Keratinocyte (primary cell): ENCODE results near the gene RABGEF1. TPM values are rescaled to one million over a fixed set of nuclear protein-coding genes. Genes with fewer than 3 reads are reported as not detected.

Experiments
- DNase-seq: peaks from one replicate; pipeline ENCODE4 v3.0.0-alpha.2; 2011; ENCODE audit warnings: low read depth, missing footprints, low spot score
- FAIRE-seq: peaks from 2 replicates; lab custom pipeline; 2011; peaks lifted over from hg19 to GRCh38; lab: Jason Lieb, UNC
- H2AFZ ChIP-seq: 2 replicates; pipeline ENCODE4 v1.6.0; 2012; ENCODE audit warnings: low read length, control low read depth, inconsistent platforms; ENCODE audit not compliant: control insufficient read depth
- H3K27ac ChIP-seq: 2 replicates; pipeline ENCODE4 v1.5.1; 2011; ENCODE audit warnings: low read length; ENCODE audit not compliant: control insufficient read depth, insufficient read depth
- H3K27me3 ChIP-seq: 3 replicates; pipeline ENCODE4 v1.6.0; 2011; ENCODE audit warnings: low read length; ENCODE audit not compliant: control insufficient read depth, insufficient read depth; ENCODE audit errors: extremely low read depth
- H3K36me3 ChIP-seq, 2 experiments: 2 replicates in 1 of 2; 3 replicates in 1 of 2; pipeline ENCODE4 v1.5.1; 2011; ENCODE audit warnings: low read length in 2 of 2, mild to moderate bottlenecking in 1 of 2; ENCODE audit not compliant: control insufficient read depth in 2 of 2, insufficient read depth in 2 of 2; ENCODE audit errors: extremely low read depth in 1 of 2
- H3K4me1 ChIP-seq: 3 replicates; pipeline ENCODE4 v1.5.1; 2011; ENCODE audit warnings: low read length; ENCODE audit not compliant: control insufficient read depth, insufficient read depth; ENCODE audit errors: extremely low read depth
- H3K4me2 ChIP-seq: 3 replicates; pipeline ENCODE4 v1.6.0; 2011; ENCODE audit warnings: low read depth, low read length; ENCODE audit not compliant: control insufficient read depth, insufficient read depth; ENCODE audit errors: extremely low read depth
- H3K4me3 ChIP-seq, 3 experiments: fragments of 200-600 bp in 1 of 3; sonication (generic) in 1 of 3; 2 replicates in 2 of 3; 3 replicates in 1 of 3; pipeline ENCODE4 v1.5.1; 2011 to 2016; ENCODE audit warnings: low read length in 3 of 3, mild to moderate bottlenecking in 3 of 3, control low read depth in 2 of 3, inconsistent platforms in 1 of 3, low read depth in 1 of 3, mixed read lengths in 1 of 3, mixed run types in 1 of 3, moderate library complexity in 1 of 3; ENCODE audit not compliant: control insufficient read depth in 2 of 3, insufficient read depth in 2 of 3; ENCODE audit errors: extremely low read depth in 1 of 3
- H3K79me2 ChIP-seq: 2 replicates; pipeline ENCODE4 v1.6.0; 2012; ENCODE audit warnings: low read length; ENCODE audit not compliant: control insufficient read depth, insufficient read depth
- H3K9ac ChIP-seq: 3 replicates; pipeline ENCODE4 v1.6.0; 2011; ENCODE audit warnings: low read length; ENCODE audit not compliant: control insufficient read depth, insufficient read depth; ENCODE audit errors: extremely low read depth
- H3K9me1 ChIP-seq: 3 replicates; pipeline ENCODE4 v1.6.0; 2011; ENCODE audit warnings: low read length; ENCODE audit not compliant: control insufficient read depth, insufficient read depth; ENCODE audit errors: extremely low read depth
- H3K9me3 ChIP-seq: 2 replicates; pipeline ENCODE4 v1.5.1; 2012; ENCODE audit warnings: low read depth, low read length; ENCODE audit not compliant: control insufficient read depth
- H4K20me1 ChIP-seq: 3 replicates; pipeline ENCODE4 v1.6.0; 2011; ENCODE audit warnings: low read length; ENCODE audit not compliant: control insufficient read depth, insufficient read depth; ENCODE audit errors: extremely low read depth
- EZH2 ChIP-seq: IDR thresholded peaks from one replicate; pipeline ENCODE4 v1.6.1; 2012; ENCODE audit warnings: inconsistent platforms, mild to moderate bottlenecking, low read length, moderate library complexity
- dilution Hi-C: fragments of 300-500 bp; cut with MboI; formaldehyde crosslinking; loops from one replicate; pipeline ENCODE4 v1.7.0; 2020; ENCODE audit warnings: low sequenced_read_pairs; ENCODE audit not compliant: extremely low pct_ligation_motif_present
- polyA plus RNA-seq, 5 experiments: library from polyadenylated mRNA; depleted of rRNA in 3 of 5; stranded (reverse) in 3 of 5; stranded (forward) in 1 of 5; unstranded in 1 of 5; fragments of >200 nt; gene quantifications; 1 replicate in 1 of 5; 2 replicates in 3 of 5; 3 replicates in 1 of 5; pipeline versions ENCODE4 v1.2.1 to v1.2.3, GENCODE V29; 2011 to 2012; ENCODE audit warnings: missing spikeins in 2 of 5, low read depth in 1 of 5, low replicate concordance in 1 of 5
- TF ChIP-seq, protein P1 (sequence below), 3 experiments: IDR thresholded peaks in 1 of 3; conservative IDR thresholded peaks in 1 of 3; optimal IDR thresholded peaks in 1 of 3; 2 replicates in 2 of 3; 3 replicates in 1 of 3; pipeline versions ENCODE3 to v1.5.1; 2011; ENCODE audit warnings: low read length in 3 of 3, mild to moderate bottlenecking in 3 of 3, moderate library complexity in 2 of 3, control low read depth in 1 of 3, inconsistent platforms in 1 of 3; ENCODE audit not compliant: insufficient read depth in 2 of 3; ENCODE audit errors: extremely low read depth in 1 of 3

The RABGEF1 gene
- polyA plus RNA-seq, 1 donor (not counting 4 experiments of a cell fraction or from before 2014, with no cell fraction given): 58.2 TPM

DNA sequence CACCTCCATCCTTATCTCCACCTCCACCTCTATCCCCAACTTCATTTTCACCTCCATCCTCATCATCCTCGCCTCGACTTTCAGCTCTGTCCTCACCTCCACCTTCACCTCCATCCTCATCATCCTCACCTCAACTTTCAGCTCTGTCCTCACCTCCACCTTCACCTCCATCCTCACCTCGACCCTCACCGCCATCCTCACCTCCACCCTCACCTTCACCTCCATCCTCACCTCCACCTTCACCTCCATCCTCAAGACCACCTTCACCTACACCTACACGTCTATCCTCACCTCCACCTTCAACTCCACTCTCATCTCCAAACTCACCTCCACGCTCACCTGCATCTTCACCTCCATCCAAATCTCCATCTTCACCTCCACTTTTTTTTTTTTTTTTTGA is 12.0 kb upstream of the RABGEF1 start:
- FAIRE-seq (peak; percentile 32), DNase-seq (no peak)
- Histone ChIP-seq H4K20me1 (no peaks in the 10 kb centered on the region), H2AFZ (no peak overlapping the region), H3K27ac (no peak overlapping the region), H3K9me1 (no peaks in the 10 kb centered on the region), H3K4me3 (no peak overlapping the region), H3K36me3 (peaks cover 5 to 6% of the 10 kb centered on the region in 2 experiments), H3K9ac (no peak overlapping the region), H3K4me2 (no peak overlapping the region), H3K79me2 (no peaks in the 10 kb centered on the region), H3K4me1 (no peaks in the 10 kb centered on the region), H3K9me3 (no peaks in the 10 kb centered on the region), H3K27me3 (no peaks in the 10 kb centered on the region)
- dilution Hi-C loops: no loop called here
- TF ChIP-seq EZH2: no peak
- TF ChIP-seq, protein P1, sequence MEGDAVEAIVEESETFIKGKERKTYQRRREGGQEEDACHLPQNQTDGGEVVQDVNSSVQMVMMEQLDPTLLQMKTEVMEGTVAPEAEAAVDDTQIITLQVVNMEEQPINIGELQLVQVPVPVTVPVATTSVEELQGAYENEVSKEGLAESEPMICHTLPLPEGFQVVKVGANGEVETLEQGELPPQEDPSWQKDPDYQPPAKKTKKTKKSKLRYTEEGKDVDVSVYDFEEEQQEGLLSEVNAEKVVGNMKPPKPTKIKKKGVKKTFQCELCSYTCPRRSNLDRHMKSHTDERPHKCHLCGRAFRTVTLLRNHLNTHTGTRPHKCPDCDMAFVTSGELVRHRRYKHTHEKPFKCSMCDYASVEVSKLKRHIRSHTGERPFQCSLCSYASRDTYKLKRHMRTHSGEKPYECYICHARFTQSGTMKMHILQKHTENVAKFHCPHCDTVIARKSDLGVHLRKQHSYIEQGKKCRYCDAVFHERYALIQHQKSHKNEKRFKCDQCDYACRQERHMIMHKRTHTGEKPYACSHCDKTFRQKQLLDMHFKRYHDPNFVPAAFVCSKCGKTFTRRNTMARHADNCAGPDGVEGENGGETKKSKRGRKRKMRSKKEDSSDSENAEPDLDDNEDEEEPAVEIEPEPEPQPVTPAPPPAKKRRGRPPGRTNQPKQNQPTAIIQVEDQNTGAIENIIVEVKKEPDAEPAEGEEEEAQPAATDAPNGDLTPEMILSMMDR (optimal IDR thresholded peaks at IDR 0.05 in 1 of 3, IDR thresholded peaks at IDR 0.05 in 1 of 3, conservative IDR thresholded peaks at IDR 0.05 in 1 of 3; ENCODE audit: extremely low read depth in 1 of 3, insufficient read depth in 2 of 3, low read length in 3 of 3): no peak

DNA sequence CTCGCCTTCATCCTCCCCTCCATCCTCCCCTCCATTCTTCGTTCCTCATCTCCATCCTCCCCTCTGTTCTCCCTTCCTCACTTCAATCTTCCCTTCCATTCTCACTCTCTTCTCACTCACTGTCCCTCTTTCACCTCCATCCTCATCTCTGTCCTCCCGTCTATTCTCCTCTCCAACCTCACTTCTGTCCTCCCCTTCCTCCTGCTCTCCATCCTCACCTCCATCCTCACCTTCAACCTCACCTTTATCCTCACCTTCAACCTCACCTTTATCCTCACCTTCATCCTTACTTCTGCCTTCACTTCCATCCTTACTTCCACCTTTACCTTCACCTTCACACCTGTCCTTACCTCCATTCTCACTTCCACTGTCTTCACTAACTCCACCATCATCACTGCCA is 11.3 kb upstream of the RABGEF1 start:
- no peak for DNase-seq
- Histone ChIP-seq H2AFZ (no peak overlapping the region), H3K27ac (no peak overlapping the region), H3K4me1 (no peaks in the 10 kb centered on the region), H4K20me1 (no peaks in the 10 kb centered on the region), H3K27me3 (no peaks in the 10 kb centered on the region), H3K4me2 (no peak overlapping the region), H3K79me2 (no peaks in the 10 kb centered on the region), H3K9me1 (no peaks in the 10 kb centered on the region), H3K36me3 (peaks cover 5 to 6% of the 10 kb centered on the region in 2 experiments), H3K9ac (no peak overlapping the region), H3K9me3 (no peaks in the 10 kb centered on the region), H3K4me3 (no peak overlapping the region)
- no peak for FAIRE-seq
- dilution Hi-C loops: no loop called here
- no peak for TF ChIP-seq EZH2
- TF ChIP-seq, protein P1 (optimal IDR thresholded peaks at IDR 0.05 in 1 of 3, IDR thresholded peaks at IDR 0.05 in 1 of 3, conservative IDR thresholded peaks at IDR 0.05 in 1 of 3; ENCODE audit: extremely low read depth in 1 of 3, insufficient read depth in 2 of 3, low read length in 3 of 3): no peak
